ENCODE measurements around the gene ARHGAP26. TPM values are rescaled to one million over a fixed set of nuclear protein-coding genes. Genes with fewer than 3 reads are reported as not detected.

Gene ARHGAP26
- total and polyA plus RNA-seq, 2 donors (not counting 3 experiments of a cell fraction or from before 2014, with no cell fraction given): 3.1 to 16.2 TPM

- Histone ChIP-seq H2AFZ (ENCODE audit: low read depth, low read length) (peak overlapping the region; percentile 52), H3K9me1 (replicated peaks; ENCODE audit: control insufficient read depth, extremely low read depth, insufficient read depth, low read length) (no peaks in the 10 kb centered on the region), H3K27me3 (ENCODE audit: control insufficient read depth in 2 of 2, insufficient read depth in 2 of 2, low read length in 2 of 2) (no peaks in the 10 kb centered on the region), H3K4me3 (replicated peaks in 1 of 3; ENCODE audit: insufficient read depth in 1 of 3, low read depth in 1 of 3, low read length in 3 of 3) (no peak overlapping the region), H3K9me3 (replicated peaks; ENCODE audit: control insufficient read depth, insufficient read depth, low read length) (no peaks in the 10 kb centered on the region), H3K36me3 (ENCODE audit: control insufficient read depth in 2 of 2, extremely low read depth in 1 of 2, insufficient read depth in 2 of 2, low read length in 2 of 2) (no peaks in the 10 kb centered on the region), H3K27ac (ENCODE audit: insufficient read depth, low read depth, low read length) (peak overlapping the region; percentile 61), H3K79me2 (ENCODE audit: control insufficient read depth, insufficient read depth, low read length) (no peaks in the 10 kb centered on the region), H3K4me1 (ENCODE audit: control insufficient read depth, extremely low read depth, insufficient read depth, low read length) (peaks cover 30% of the 10 kb centered on the region), H3K4me2 (ENCODE audit: insufficient read depth, low read length) (peak overlapping the region; percentile 20), H4K20me1 (replicated peaks; ENCODE audit: control insufficient read depth, extremely low read depth, insufficient read depth, low read length) (no peaks in the 10 kb centered on the region), H3K9ac (replicated peaks; ENCODE audit: extremely low read depth, insufficient read depth, low read length) (no peak overlapping the region)
- FAIRE-seq (peak; percentile 77), DNase-seq (ENCODE audit: low read depth, low spot score) (peak; percentile 60)
- intact Hi-C loops (cut with micrococcal nuclease): loop anchor here (2.0 kb wide), 2 partner anchors 23 to 69 kb away; no protein-coding TSS in a partner anchor
- TF ChIP-seq EZH2 (IDR thresholded peaks at IDR 0.05; ENCODE audit: borderline replicate concordance, low read depth, low read length, severe bottlenecking): no peak
- peak; percentile 27 for TF ChIP-seq GATA2 (IDR thresholded peaks at IDR 0.05; ENCODE audit: insufficient read depth, insufficient read length, low read depth, low read length)
- TF ChIP-seq FOS (IDR thresholded peaks at IDR 0.05; ENCODE audit: borderline replicate concordance, insufficient read depth, low read length): peak; percentile 51
- TF ChIP-seq POLR2AphosphoS5 (IDR thresholded peaks at IDR 0.05; ENCODE audit: insufficient read depth, low read depth, low read length): peak; percentile 49
- TF ChIP-seq MAX (IDR thresholded peaks at IDR 0.05; ENCODE audit: insufficient read depth, insufficient read length): no peak
- TF ChIP-seq POLR2A (IDR thresholded peaks at IDR 0.05; ENCODE audit: low read depth, low read length): no peak
- TF ChIP-seq MYC (IDR thresholded peaks at IDR 0.05; ENCODE audit: low read depth, low read length): no peak
- no peak for TF ChIP-seq CTCF (IDR thresholded peaks at IDR 0.05; ENCODE audit: extremely low read depth in 1 of 2, insufficient read depth in 1 of 2, low read depth in 1 of 2, low read length in 2 of 2)
- TF ChIP-seq JUN (IDR thresholded peaks at IDR 0.05; ENCODE audit: borderline replicate concordance, insufficient read depth, insufficient read length, low read depth): peak; percentile 29
- ChIA-PET POLR2A (no interaction called here), CTCF (interaction anchor here (0.7 to 1.3 kb wide), 2 partner anchors 24 to 39 kb away, joined by 3 read pairs; no protein-coding TSS in a partner anchor)
- dilution Hi-C loops (cut with MboI; ENCODE audit: extremely low pct_ligation_motif_present, low sequenced_read_pairs): no loop called here
- TSS peak; percentile 47 for BruUV-seq (replicated peaks)
Measured at GRCh38 chr5:143244000-143244736, 474.0 kb downstream of the ARHGAP26 start.
